GM21619 (cell line): ENCODE data around the gene OTOGL.

Source experiments
- ATAC-seq: cut with Tn5 transposase; IDR thresholded peaks from one replicate; pipeline ENCODE4 v1.9.1; 2021; ENCODE audit not compliant: unreplicated experiment

The OTOGL gene

DNA sequence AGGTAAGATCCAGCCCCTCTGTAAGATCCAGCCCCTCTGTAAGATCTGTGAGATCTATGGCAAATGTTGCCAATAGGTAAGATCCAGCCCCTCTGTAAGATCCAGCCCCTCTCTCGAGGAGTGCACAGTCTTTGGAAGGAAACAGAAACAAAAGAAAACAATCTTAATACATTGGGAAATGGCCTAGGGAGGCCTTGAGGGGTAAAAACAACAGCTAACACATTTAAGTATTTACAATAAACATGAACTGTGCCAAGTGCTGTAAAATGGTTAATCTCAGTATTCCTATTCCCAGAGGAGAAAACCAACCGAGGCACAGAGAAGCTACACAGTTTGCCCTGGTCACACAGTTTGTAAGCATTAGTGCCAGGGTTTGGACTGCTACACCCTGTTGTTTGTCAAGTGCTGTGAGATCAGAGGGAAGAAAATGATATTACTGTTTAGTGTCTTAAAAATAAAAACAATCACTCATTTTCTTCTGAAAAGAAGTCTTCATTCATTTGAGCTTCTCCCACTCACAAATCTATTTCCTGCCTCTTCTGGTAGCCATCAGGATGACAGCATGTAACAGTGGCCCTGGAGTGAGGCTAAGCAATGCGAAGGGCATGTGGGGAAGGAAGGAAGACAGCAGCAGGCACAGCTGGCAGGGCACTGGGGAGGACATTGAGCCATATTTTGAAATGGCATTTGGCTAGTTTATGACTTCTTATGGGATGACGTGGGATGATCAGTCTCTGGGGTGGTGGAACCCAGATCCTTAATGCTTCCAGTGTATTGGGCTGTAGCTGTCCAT is 226.0 kb downstream of the OTOGL start:
- ATAC-seq = no peak

DNA sequence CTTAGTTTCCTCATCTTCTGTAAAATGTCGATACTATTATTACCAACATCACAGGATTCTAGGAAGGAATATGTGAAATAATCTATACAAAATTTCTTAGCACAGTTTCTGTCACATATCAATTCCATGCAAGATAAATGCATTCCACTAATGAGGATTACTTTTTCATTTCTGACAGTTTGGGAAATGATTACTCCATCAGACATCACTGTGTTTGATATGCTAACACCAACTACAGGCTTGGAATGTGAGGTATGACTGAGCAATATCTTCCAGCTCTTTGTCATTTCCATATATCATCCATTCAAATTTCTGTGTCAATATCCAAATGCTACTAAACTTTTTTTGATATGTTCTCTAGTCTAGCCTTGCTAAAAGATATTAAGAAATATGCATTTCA is 233.5 kb downstream of the OTOGL start:
- ATAC-seq = no peak

DNA sequence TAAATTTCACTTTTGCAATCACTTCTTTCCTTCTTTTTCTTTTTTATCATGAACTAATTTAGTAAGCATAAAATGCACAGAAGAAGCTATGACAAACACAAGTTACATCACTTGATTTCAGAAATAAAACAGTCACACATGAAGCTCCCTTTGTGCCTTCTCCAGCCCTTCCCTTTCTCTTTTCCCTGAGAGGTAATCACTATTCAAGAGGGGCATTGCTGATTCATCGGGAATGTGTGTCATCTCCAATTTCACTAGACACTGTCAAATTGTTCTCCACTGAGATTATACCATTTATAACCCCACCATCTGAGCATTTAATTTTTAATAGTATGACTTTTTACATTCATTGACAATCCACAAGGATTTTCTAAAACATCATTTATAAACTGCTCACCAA is 253.1 kb downstream of the OTOGL start:
- ATAC-seq = no peak

DNA sequence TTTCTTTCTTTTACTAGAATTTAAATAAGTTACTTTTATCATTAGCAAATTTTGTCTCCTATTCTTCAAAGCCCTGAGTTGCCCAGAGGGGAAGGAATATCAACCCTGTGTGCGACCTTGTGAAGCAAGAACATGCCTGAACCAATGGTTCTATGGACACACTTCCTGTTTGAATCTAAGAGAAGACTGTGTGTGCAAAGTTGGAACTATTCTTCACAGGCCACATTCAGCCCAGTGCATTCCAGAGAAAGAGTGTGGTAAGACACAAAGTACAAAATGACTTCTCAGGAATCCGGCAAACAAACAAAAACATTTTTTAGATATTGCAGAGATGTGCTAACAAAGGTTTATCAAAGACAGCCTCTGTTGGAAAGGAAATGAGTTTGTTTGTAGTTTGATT is 253.9 kb downstream of the OTOGL start:
- no peak for ATAC-seq

DNA sequence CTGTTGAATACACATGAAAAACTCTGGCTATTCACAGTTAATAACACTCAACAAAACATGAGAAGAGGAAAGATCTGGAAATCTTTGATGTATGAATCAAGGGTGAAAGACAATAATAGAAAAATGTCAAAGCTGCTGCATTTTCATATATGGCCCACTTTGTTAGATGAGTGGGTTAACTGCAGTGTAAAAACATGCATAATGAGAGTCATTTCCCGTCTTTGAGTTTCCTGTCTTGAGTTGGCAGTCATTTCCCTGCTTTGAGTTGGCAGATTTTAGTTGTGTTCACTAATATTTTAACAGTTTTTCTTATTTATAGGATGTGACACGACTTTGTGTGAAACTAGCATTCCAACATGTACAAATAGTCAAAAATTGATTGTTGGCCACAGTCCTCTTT is 256.8 kb downstream of the OTOGL start:
- no peak for ATAC-seq

DNA sequence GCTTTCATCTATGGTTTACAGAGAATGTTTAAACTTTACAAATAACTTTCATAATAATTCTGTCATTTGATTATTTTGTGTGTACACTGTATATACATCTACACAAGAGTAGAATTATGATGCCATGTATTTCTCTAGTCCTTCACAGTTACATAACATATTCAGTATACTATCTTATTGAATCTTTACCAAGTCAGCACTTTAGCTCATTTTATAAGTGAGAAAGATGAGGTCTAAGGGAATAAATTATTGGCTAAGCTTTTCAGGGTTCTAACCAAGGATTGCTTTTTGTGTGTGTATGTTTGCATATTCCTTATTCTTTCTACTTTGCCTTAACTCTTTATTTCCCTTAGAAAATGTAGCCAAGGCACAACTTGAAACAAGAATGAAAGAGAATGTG is 260.4 kb downstream of the OTOGL start:
- no peak for ATAC-seq

DNA sequence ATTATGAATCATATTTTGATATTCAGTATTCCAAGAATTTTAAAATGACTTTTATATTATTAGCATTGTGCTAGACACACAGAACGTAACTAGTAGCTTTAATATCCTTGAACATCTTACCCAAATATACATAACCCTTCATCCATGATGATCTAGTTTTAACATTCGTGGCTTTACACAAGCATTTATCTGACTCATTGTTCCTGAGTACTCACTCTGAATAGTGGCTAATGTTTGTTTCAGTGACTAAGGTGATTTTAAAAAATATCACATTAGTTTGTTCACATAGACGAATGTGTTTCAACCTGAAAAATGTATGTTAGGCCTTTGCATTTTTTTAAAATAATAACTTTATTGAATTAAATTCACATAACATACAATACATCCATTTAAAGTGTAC is 264.7 kb downstream of the OTOGL start:
- ATAC-seq = no peak

DNA sequence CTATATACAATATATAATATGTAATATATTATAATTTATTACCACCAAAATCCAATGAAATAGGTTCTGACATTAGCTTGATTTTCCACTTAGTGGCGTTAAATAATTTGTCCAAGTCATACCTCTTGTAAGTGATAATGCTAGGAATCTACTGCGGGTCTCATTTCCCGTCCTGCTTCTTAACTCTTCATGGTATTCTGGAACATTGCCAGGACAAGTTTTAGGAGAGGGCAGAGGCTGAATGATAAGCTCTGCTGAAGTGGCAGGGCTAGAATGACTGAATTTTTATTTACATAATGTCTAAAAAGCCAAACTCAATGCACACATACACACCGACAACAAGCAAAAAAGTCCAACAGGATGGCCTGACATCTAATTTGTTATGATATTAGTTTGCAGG is 274.3 kb downstream of the OTOGL start:
- ATAC-seq = no peak

DNA sequence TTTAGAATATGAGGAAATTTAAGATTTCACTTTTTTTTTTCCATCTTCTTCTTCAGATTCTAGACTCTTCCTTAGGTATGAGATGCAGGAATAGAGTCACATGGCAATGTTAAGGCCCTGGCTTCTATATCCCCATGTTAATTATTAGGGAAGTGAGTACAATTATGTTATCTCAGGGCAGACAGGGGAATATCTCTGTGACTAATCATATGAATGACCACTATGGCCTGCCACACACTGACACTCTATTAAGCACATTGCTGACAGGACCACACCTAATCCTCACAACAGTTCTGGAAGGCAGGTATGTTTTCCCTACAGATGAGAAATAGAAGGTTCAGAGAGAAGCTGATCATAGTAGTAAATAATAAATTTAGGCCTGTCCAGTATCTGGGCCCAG is 275.3 kb downstream of the OTOGL start:
- no peak for ATAC-seq

DNA sequence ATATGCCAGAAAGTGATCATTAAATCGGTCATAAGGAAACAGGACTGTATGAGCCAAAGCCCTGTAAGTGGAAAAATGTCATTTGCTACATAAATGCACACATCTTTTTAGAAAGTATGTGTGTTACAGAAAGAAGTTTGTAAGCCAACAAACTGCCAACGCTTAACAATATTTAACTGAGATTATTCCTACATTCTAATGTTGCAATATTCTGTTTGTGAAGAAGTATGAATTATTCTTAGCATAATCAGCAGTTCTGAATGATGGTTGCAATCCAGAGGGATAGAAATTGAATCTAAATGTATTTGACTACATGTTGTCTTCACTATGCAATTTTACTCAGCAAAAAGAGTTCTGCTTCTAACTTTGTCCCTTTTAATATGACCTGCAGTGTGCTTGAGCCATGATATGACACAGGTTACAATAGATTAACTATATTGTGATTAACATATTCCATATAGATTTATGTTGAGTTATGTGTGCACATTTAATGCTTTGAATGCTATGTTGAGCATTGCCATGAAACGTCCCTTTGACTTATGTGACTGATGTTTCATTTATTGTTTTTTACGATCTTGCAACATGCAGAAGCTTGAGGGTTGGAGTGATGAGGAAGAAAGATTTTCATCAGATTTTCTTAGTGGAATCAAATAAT is 277.9 kb downstream of the OTOGL start:
- ATAC-seq = no peak

DNA sequence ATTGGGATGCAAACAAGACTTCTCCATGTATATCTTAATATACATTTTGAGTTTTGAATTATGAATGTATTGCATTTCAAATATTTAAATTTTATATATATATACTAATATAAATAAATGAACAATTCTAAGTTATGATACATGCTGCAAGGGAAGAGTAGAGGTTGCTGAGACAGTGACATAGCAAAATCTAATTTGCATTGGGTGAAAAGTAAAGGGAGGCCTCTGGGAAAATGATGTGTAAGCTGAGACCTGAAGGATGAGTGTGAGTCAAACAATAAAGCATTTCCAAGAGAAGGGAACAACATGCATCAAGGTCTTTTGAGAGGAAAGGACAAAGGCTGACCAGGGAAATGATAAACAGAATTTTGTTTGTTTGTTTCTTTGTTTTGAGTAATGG is 281.8 kb downstream of the OTOGL start:
- no peak for ATAC-seq

DNA sequence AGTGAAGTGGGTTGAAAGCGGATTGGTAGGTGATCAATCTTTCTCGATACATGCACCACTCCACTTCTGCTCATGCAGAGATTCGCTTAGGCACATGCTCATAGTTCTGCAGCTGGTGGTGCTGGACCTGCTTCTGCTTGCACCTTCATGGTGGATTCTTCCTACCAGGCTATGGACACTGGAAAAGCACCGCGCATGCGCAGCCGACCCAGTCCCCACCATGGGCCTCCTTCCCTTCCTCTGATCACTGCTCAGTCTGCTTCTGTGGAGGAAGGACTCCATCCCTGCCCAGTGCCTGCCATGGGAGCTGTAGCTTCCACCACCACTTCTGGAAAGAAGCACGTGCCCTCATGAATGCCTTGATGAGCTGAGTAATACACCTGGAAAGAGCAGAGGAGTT is 282.9 kb downstream of the OTOGL start:
- no peak for ATAC-seq

DNA sequence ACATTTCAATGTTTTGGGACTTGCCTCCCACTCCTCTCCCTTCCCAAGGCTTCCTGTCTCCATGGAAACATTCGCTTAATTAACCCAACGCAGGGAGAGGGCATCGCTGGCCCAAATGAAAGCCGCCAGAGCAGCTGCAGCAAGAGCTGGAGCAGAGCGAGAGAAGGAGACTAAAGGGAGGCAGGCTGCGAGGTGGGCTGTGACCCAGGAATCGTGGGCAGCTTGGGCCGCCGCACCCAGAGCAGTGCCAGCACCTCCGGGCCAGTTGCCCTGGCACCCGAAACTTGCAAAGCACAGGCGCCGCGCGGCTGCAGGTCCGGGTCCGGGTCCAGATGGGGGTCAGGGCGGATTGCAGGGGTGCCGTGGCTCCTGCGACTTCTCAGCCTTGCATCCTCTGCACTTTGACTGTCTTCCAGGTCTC is 301.2 kb downstream of the OTOGL start:
- ATAC-seq = no peak

DNA sequence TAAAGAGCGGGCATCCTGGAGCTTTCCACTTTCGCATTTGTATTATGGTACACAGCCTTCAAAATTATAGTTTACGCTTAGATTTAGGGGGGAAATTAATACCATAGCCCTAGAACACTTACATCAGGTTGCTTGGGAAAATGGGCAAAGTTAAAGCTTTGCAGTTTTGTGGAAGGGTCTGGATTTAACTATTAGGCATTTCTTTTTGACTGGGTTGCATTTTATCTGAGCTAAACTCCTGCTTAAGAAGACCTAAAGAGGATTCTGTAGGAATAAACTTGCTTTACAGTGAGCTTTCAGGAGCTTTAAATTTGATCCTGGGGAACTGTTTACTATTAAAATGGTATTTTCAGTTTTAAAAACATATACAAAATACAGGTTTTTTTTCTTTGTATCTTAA is 301.9 kb downstream of the OTOGL start:
- no peak for ATAC-seq

DNA sequence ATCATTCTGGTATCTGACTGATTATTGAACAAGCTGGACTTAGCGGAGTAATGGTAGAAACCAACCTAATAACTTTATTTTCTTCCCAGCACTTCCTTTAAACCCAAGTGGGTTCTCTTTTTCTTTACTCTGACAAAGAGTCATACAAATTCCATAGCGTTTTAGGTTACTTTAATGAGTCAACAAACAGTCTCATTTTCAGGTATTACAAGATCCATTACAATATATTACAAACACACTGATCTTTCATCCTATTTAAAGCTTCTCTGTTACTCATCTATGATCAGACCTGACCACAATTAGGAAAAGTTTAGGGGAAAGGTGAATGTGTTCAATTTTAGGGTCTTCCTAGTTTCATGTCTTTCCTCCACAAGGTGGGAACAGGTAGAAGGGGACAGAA is 305.3 kb downstream of the OTOGL start:
- no peak for ATAC-seq

DNA sequence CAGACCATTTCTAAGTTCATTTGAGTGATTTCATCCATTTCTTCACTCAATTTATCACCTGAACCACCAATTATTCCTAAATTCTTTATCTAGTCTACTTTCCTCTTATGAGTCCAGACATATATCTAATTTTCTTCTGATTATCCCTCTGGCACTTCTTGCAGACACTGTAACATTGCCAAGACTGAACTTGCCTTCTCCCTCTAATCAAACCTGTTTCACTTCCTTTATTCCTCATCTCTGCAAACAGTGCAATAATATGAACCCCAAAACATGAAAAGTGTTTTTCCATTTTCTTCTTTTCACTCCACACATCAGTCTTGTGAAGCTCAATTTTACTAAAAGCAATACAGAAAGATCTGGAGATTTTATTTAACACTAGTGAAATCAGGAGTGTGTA is 306.9 kb downstream of the OTOGL start:
- ATAC-seq = no peak

DNA sequence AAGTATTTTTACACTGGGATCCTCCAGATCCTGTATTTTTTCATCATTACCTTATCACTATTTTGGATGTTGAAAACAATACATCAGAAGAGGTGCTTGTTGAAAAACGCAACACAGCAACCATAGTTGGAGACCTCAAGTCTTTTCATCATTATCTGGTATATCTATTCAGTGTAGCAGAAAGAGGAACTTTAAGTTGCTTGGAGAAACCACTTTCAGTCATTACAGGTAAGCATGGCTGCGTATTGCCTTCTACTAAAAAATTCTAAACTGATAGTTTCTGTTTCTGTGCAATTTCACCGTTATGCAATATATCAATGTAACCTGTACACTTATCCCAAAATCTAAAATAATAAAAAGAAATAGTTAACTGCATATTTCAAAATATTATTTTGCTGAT is 312.4 kb downstream of the OTOGL start:
- ATAC-seq = no peak

DNA sequence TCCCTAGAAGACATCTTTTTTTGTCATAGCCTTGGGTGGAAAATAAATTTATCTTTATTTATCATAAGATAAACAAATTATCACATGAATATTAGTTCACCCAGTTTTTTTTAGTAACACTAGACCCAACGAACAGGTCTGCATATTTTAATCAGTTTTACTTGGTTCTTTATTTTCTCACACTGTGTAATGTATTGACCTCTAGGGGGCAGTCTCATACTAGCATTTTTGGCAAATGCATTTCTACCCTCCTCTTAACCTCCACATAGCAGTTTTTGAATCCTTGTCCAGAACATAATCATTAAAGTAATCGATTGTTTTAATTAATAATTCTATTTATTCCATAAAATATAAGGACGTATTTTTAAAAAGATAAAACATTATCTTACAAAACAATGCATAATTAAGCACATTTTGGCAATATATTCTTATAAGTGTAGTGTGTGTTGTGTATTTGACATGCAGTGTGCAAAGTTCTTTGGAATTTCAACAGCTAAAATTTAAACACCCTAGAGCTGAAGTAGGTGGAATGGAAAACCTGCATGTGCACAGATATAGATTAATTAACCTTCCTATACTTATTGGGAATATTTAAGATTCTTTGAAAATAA is 313.1 kb downstream of the OTOGL start:
- ATAC-seq = peak; percentile 84

DNA sequence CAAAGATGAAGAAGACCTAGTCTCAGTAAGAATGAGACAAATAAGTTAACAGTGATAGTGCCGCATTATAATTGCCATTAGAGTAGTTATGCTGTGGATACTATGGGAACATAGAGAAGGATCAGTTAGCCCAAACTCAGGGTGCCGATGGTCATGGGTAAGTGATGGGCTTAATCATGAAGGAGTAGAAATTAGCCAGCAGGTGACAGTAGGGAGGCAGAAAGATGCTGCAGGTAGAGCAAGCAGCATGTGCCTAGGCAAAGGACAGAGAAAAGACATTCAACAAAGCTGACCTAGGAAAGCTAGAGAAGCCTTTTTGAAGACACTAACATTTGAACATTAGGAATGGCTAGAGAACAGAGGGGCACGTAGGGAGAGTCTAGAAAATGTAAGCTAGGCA is 314.1 kb downstream of the OTOGL start:
- ATAC-seq = no peak

DNA sequence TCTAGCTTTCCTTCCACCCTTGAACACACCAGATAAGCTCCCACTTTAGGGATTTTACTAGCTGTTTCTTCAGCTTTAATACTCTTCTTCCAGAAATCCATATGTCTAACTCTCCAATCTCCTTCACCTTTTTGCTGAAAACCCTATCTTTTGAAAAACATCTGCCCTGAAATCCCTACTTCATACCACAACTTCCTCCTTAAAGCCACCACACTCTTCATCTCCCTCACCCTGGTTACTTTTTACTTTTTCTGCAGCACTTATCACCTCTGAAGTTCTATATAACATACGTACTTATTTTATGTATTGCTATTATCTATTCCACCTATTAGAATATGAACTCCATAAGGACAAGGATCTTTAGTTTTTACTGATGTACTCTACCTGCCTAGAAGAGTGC is 316.1 kb downstream of the OTOGL start:
- no peak for ATAC-seq

DNA sequence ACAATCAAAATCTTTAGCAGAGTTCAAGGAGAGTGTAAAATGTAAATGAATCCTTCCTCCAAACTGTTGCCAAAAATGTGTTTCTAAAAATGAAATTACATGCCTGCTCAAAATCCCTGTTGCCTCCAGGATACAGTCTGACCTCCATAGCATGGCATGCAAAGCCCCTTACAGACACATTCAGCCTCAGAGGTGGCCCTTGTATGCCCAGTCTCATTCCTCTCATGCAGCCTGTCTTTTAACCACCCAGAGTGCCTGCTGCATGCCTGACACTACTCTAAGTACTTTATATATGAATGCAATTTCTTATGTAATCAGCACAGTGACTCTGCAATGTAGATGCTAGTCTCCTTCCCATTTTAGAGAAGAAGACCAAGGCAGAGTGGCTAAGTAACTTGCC is 320.3 kb downstream of the OTOGL start:
- ATAC-seq = no peak

DNA sequence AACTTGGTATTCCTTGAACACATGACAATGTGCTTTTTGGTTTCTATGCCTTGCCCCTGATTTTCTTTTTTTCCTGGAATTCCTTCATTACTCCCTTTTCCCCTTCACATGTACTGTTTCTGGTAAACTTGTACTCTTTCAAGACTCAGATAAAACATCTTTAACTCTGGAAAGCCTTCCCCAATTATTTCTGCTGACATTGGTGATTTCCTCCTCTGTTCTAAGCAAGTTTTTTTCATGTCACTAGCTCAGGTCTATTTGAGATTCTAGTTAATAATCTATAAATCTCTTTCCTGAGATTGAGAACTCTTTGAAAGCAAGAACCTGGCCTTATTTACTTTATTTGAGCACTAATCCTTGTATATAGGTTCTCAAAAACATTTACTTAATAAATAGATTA is 320.7 kb downstream of the OTOGL start:
- no peak for ATAC-seq
